Erythroblast (primary cell): ENCODE results near the gene UPK3A.

ENCODE experiments used
- GATA1 ChIP-seq: IDR thresholded peaks from 2 replicates; pipeline ENCODE4 v1.6.1; 2011; ENCODE audit warnings: low read depth, mild to moderate bottlenecking, control low read depth, low read length, moderate library complexity
- POLR2A ChIP-seq: IDR thresholded peaks from 2 replicates; pipeline ENCODE4 v1.6.1; 2011; ENCODE audit warnings: mild to moderate bottlenecking, low read length

GRCh38 chr22:45244916-45245315, 39.8 kb upstream of the UPK3A start:
- TF ChIP-seq POLR2A = no peak
- TF ChIP-seq GATA1 = no peak
